Sigmoid colon (tissue), 7 donors: ENCODE results near the gene SLF1. TPM values are rescaled to one million over a fixed set of nuclear protein-coding genes. Genes with fewer than 3 reads are reported as not detected.

Experiments used
- DNase-seq: peaks from one replicate; pipeline ENCODE4 v3.0.0-alpha.2; 2019
- H3K27ac ChIP-seq, 4 donors: fragments of 200-600 bp; sonication (generic); one replicate each; pipeline ENCODE4 v1.5.1; 2016 to 2019; ENCODE audit warnings: mild to moderate bottlenecking in 1 of 4
- H3K27me3 ChIP-seq, 3 donors: fragments of 200-600 bp; sonication (generic); one replicate each; pipeline ENCODE4 v1.5.1; 2019; ENCODE audit warnings: mild to moderate bottlenecking in 1 of 3
- H3K36me3 ChIP-seq, 4 donors: fragments of 200-600 bp; sonication (generic); one replicate each; pipeline ENCODE4 v1.5.1; 2016 to 2019
- H3K4me1 ChIP-seq, 4 donors: fragments of 200-600 bp; sonication (generic); one replicate each; pipeline ENCODE4 v1.5.1; 2017 to 2019
- H3K4me3 ChIP-seq, 4 donors: fragments of 200-600 bp; sonication (generic); one replicate each; pipeline ENCODE4 v1.5.1; 2017 to 2019; ENCODE audit warnings: mild to moderate bottlenecking in 2 of 4, moderate library complexity in 1 of 4
- H3K9me3 ChIP-seq, 4 donors: fragments of 200-600 bp in 3 of 4; sonication (generic) in 3 of 4; one replicate each; pipeline versions ENCODE4 v1.5.1 to v1.6.1; 2013 to 2019
- EP300 ChIP-seq, 4 donors: sonication (generic); formaldehyde crosslinking; IDR thresholded peaks; one replicate each; pipeline ENCODE4 v1.6.1; 2017; ENCODE audit warnings: antibody characterized with exemption in 4 of 4
- POLR2A ChIP-seq, 2 donors: fragments of 450-650 bp; IDR thresholded peaks; one replicate each; pipeline ENCODE4 v1.6.1; 2016; ENCODE audit warnings: antibody characterized with exemption in 2 of 2, mild to moderate bottlenecking in 2 of 2, moderate library complexity in 2 of 2
- POLR2AphosphoS5 ChIP-seq, 4 donors: sonication (generic); formaldehyde crosslinking; IDR thresholded peaks; one replicate each; pipeline ENCODE4 v1.6.1; 2017; ENCODE audit warnings: antibody characterized with exemption in 4 of 4
- WGBS, 2 donors: extraction: QIAGEN DNeasy Blood & Tissue Kit; methylation state at CpG; one replicate each; pipeline ENCODE4 v1.1.7; 2013; 5-methylcytosine and 5-hydroxymethylcytosine counted together
- intact Hi-C: fragments of 100-400 bp; cut with DNase I; formaldehyde crosslinking; loops from one replicate; pipeline ENCODE4 v1.15.1; 2023
- polyA plus RNA-seq, 3 donors: library from polyadenylated mRNA; stranded (reverse); fragments of 200-250 nt; gene quantifications; one replicate each; pipeline ENCODE4 v1.2.3, GENCODE V29; 2013
- total RNA-seq, 4 donors: library from RNA; depleted of rRNA; stranded (reverse); fragments of >200 nt; gene quantifications; one replicate each; pipeline ENCODE4 v1.1.0, GENCODE V29; 2016
- TF ChIP-seq, protein P1 (sequence below), 4 experiments: fragments of 450-650 bp in 3 of 4; fragments of 200-600 bp in 1 of 4; IDR thresholded peaks; one replicate each; pipeline ENCODE4 v1.5.1; 2016 to 2019; ENCODE audit warnings: antibody characterized with exemption in 4 of 4, mild to moderate bottlenecking in 3 of 4, moderate library complexity in 2 of 4
- donor health status: healthy with polysubstance abuse.
- donor health status: Bipolar disorder and iron deficiency.
- donor health status: healthy.

SLF1 gene
- total and polyA plus RNA-seq, 7 donors, result 1.2 to 8.6 (median 3.1) TPM

DNA sequence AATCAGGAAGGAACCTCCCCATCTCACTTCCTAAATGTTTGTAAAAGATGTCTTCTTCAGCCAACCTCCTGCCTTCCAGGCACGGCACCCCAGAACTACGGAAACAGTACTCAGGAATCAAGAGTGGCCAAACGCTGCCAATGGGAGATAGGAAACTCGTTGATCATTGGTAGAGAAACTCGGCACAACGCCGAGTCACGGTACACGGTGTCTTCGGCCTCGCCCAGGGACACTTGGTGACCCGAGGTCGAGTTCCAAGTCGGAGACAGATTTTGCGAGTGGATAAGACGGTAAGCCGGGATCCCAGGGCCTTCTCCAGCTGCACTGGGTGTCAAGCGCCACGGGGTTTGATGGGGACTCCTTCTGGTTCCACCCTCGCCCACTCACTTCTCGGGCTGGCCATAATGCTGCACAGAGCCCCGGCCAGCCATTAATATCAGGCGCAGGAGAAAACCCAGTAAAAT, 408 bp upstream of the SLF1 start:
- peak overlapping the region; percentile 58 to 85 (median 74) for H3K4me3 ChIP-seq
- DNase-seq, result peak; percentile 78

DNA sequence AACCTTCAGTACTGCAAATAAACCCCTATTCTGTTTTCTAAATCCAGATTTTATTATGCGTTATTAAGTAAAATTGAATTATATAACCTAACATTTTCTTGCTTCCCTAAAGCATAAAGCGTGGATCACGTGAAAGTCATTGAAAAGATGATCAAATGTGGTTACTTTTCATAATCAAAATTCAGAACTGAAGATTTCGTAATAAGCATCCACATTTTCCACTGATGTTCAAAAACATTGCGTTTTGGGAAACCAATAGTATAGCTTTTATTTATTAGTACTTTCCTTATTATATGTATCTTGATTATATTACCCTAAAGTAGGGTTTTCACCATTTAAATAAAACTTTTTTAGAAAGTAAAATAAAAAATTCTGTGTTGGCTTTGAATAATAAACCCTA, 1.8 kb downstream of the SLF1 start:
- intact Hi-C loops, result no loop called here
- TF ChIP-seq POLR2AphosphoS5 (IDR thresholded peaks at IDR 0.05) (no peak), POLR2A (IDR thresholded peaks at IDR 0.05) (no peak), EP300 (IDR thresholded peaks at IDR 0.05) (no peak)
- TF ChIP-seq, protein P1, sequence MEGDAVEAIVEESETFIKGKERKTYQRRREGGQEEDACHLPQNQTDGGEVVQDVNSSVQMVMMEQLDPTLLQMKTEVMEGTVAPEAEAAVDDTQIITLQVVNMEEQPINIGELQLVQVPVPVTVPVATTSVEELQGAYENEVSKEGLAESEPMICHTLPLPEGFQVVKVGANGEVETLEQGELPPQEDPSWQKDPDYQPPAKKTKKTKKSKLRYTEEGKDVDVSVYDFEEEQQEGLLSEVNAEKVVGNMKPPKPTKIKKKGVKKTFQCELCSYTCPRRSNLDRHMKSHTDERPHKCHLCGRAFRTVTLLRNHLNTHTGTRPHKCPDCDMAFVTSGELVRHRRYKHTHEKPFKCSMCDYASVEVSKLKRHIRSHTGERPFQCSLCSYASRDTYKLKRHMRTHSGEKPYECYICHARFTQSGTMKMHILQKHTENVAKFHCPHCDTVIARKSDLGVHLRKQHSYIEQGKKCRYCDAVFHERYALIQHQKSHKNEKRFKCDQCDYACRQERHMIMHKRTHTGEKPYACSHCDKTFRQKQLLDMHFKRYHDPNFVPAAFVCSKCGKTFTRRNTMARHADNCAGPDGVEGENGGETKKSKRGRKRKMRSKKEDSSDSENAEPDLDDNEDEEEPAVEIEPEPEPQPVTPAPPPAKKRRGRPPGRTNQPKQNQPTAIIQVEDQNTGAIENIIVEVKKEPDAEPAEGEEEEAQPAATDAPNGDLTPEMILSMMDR (IDR thresholded peaks at IDR 0.05), result no peak
- Histone ChIP-seq H3K36me3 (no peaks in the 10 kb centered on the region), H3K4me3 (no peak overlapping the region), H3K9me3 (no peaks in the 10 kb centered on the region), H3K27ac (no peak overlapping the region), H3K4me1 (peaks cover 0 to 20% (median 13%) of the 10 kb centered on the region in 4 donors), H3K27me3 (no peaks in the 10 kb centered on the region)
- WGBS, 2 donors, result 94 to 95% methylated on average over 5 of the region's 5 CpGs
- DNase-seq, result no peak

More for the DNA sequence above, 408 bp upstream of the SLF1 start:
- intact Hi-C loops, result loop anchor here (5.0 kb wide), 1 partner anchor 506 kb away; a partner anchor contains a TSS
- no peaks in the 10 kb centered on the region for H3K27me3 ChIP-seq
- H3K4me1 ChIP-seq, result peaks cover 0 to 20% (median 13%) of the 10 kb centered on the region in 4 donors
- H3K36me3 ChIP-seq, result no peaks in the 10 kb centered on the region
- H3K9me3 ChIP-seq, result no peaks in the 10 kb centered on the region
- 0 to 1% methylated on average over 23 of the region's 23 CpGs for WGBS, 2 donors
- peak overlapping the region; percentile 74 to 82 (median 78) for H3K27ac ChIP-seq
- TF ChIP-seq EP300 (IDR thresholded peaks at IDR 0.05), result no peak

DNA sequence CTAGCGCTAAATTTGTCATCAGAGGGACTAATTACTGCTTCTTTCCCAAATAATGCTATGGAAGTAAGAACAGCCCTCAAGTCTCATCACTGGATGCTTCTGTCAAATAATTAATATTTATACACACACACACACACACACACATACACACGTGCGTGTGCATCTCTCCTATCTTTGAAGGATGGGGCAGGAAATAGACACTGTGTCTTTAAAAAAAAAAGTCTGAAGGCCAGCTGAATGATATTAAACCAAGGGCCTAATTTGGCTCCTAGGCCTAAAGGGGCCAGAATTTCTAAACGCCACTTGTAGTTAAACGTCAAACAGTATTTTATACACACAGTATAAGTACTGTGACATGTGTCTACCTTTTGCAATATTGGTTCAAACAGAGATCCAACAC, 3.3 kb downstream of the SLF1 start:
- Histone ChIP-seq H3K27ac (no peak overlapping the region), H3K4me1 (peaks cover 0 to 20% (median 13%) of the 10 kb centered on the region in 4 donors), H3K27me3 (no peaks in the 10 kb centered on the region), H3K4me3 (no peak overlapping the region), H3K9me3 (no peaks in the 10 kb centered on the region), H3K36me3 (no peaks in the 10 kb centered on the region)
- 77 to 80% methylated on average over 5 of the region's 5 CpGs for WGBS, 2 donors
- DNase-seq, result no peak
- TF ChIP-seq, protein P1 (IDR thresholded peaks at IDR 0.05), result no peak
- no peak for TF ChIP-seq EP300 (IDR thresholded peaks at IDR 0.05)
- TF ChIP-seq POLR2AphosphoS5 (IDR thresholded peaks at IDR 0.05), result no peak
- no peak for TF ChIP-seq POLR2A (IDR thresholded peaks at IDR 0.05)
- intact Hi-C loops, result no loop called here

- H3K4me3 ChIP-seq, result no peak overlapping the region
- intact Hi-C loops, result no loop called here
- no peak for DNase-seq
- no peaks in the 10 kb centered on the region for H3K9me3 ChIP-seq
- no peaks in the 10 kb centered on the region for H3K36me3 ChIP-seq
- H3K27ac ChIP-seq, result no peak overlapping the region
- peaks cover 0 to 12% (median 5%) of the 10 kb centered on the region in 4 donors for H3K4me1 ChIP-seq
- TF ChIP-seq, protein P1 (IDR thresholded peaks at IDR 0.05), result no peak
- TF ChIP-seq POLR2A (IDR thresholded peaks at IDR 0.05) (no peak), EP300 (IDR thresholded peaks at IDR 0.05) (no peak), POLR2AphosphoS5 (IDR thresholded peaks at IDR 0.05) (no peak)
- no peaks in the 10 kb centered on the region for H3K27me3 ChIP-seq
These were observed 4.5 kb downstream of the SLF1 start for GRCh38 chr5:94623011-94623410.

DNA sequence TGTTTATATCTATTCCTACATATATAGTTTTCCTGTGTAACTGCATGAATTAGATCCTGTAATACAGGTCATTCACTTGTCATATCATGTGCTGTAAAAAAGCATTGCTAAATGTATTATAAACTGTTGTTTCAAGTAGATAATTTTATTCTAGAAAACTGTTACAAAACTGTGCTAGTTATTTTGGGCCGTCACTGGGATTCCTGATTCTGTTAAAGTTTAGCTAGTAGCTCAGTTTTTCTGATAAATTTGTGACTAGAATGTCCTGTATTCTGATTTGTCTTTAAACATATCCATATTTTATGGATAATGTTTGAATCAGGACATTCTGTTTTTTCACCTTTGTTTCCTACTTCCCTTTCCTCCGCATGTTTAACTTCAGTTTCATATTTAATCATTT, 5.4 kb downstream of the SLF1 start:
- H3K9me3 ChIP-seq, result no peaks in the 10 kb centered on the region
- WGBS, 2 donors, result 85 to 86% methylated on average over 2 of the region's 2 CpGs
- intact Hi-C loops, result no loop called here

More for the DNA sequence above, 5.4 kb downstream of the SLF1 start:
- peaks cover 0 to 11% (median 5%) of the 10 kb centered on the region in 4 donors for H3K4me1 ChIP-seq
- no peaks in the 10 kb centered on the region for H3K27me3 ChIP-seq
- H3K27ac ChIP-seq, result no peak overlapping the region
- peaks cover 0 to 2% (median 0%) of the 10 kb centered on the region in 4 donors for H3K36me3 ChIP-seq
- no peak for TF ChIP-seq POLR2AphosphoS5 (IDR thresholded peaks at IDR 0.05)
- TF ChIP-seq EP300 (IDR thresholded peaks at IDR 0.05), result no peak
- TF ChIP-seq POLR2A (IDR thresholded peaks at IDR 0.05), result no peak
- TF ChIP-seq, protein P1 (IDR thresholded peaks at IDR 0.05), result no peak
- DNase-seq, result no peak
- H3K4me3 ChIP-seq, result no peak overlapping the region
